K562 (cell line): ENCODE measurements around the gene NFE2.

Source experiments
- AFF4 ChIP-seq: sonication (generic); formaldehyde crosslinking; IDR thresholded peaks from 2 replicates; pipeline ENCODE4 v1.8.0; 2023; ENCODE audit warnings: mild to moderate bottlenecking, missing genetic modification reagents
- CCAR2 ChIP-seq: fragments of 200-400 bp; formaldehyde crosslinking; IDR thresholded peaks from 2 replicates; pipeline ENCODE4 v1.6.1; 2017; ENCODE audit warnings: mild to moderate bottlenecking, low read depth, low read length
- CTCF ChIP-seq, 3 experiments: IDR thresholded peaks in 2 of 3; conservative IDR thresholded peaks in 1 of 3; 2 replicates each; pipeline ENCODE4 v1.5.1; 2011 to 2012; ENCODE audit warnings: low read length in 3 of 3, mild to moderate bottlenecking in 3 of 3, control low read depth in 2 of 3, improper control_type of control experiment in 1 of 3, inconsistent platforms in 1 of 3, low read depth in 1 of 3, mixed read lengths in 1 of 3, moderate library complexity in 1 of 3; ENCODE audit not compliant: insufficient read depth in 2 of 3
- JUND ChIP-seq, 2 experiments: IDR thresholded peaks; 2 replicates in 1 of 2; 3 replicates in 1 of 2; pipeline ENCODE4 v1.6.1; 2011; ENCODE audit warnings: borderline replicate concordance in 2 of 2, low read depth in 2 of 2, low read length in 2 of 2, improper control_type of control experiment in 1 of 2, missing biosample characterization in 1 of 2, missing genetic modification characterization in 1 of 2, missing genetic modification reagents in 1 of 2
- POLR2AphosphoS5 ChIP-seq: IDR thresholded peaks from 2 replicates; pipeline ENCODE4 v1.6.1; 2011; ENCODE audit warnings: mild to moderate bottlenecking, low read depth, low read length, moderate library complexity; ENCODE audit not compliant: control insufficient read depth, insufficient read depth
- REST ChIP-seq, 2 experiments: fragments of 450-650 bp; formaldehyde crosslinking in 1 of 2; IDR thresholded peaks; 2 replicates each; pipeline versions ENCODE4 v1.4.0 to v1.6.1; 2014 to 2020; ENCODE audit warnings: mild to moderate bottlenecking in 2 of 2, borderline replicate concordance in 1 of 2, low read depth in 1 of 2
- SMARCE1 ChIP-seq: fragments of 450-650 bp; IDR thresholded peaks from 2 replicates; pipeline ENCODE4 v1.7.1; 2016; ENCODE audit warnings: mild to moderate bottlenecking

GRCh38 chr12:54330442-54330841 lies 29.6 kb upstream of the NFE2 start:
- TF ChIP-seq AFF4 (CRISPR knock-in tag) (no peak), REST (IDR thresholded peaks at IDR 0.05; ENCODE audit: borderline replicate concordance) (no peak), REST (CRISPR knock-in tag; IDR thresholded peaks at IDR 0.05; ENCODE audit: low read depth) (no peak), SMARCE1 (no peak), CTCF (IDR thresholded peaks at IDR 0.05 in 2 of 3, conservative IDR thresholded peaks at IDR 0.05 in 1 of 3; ENCODE audit: insufficient read depth in 2 of 3, low read depth in 1 of 3, low read length in 3 of 3) (no peak), JUND (IDR thresholded peaks at IDR 0.05; ENCODE audit: borderline replicate concordance, low read depth, low read length) (no peak), JUND (tag; IDR thresholded peaks at IDR 0.05; ENCODE audit: borderline replicate concordance, low read depth, low read length) (no peak), CCAR2 (no peak), POLR2AphosphoS5 (no peak)
